ENCODE measurements around the gene LRMDA.

DNA sequence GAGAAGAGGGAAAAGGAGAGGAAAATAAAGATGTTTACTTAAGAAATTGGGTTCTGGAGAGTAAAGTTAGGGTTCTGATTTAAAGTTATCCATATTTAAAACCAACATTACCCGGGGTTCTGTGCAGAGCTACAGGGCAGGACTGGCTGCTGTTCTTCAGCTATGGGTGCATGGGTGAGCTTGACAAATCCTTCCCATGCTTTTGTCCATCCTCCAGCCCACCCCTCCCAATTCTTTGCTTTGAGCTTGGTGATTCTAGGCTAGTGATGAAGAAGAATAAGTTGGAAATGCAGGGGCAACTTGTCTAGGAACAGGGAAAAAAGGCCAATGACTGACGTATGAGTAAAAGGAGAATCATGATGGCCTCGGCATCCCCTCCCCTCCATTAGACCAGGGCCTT lies 636.0 kb downstream of the LRMDA start:
- no peak for TF ChIP-seq EZH2 (IDR thresholded peaks at IDR 0.05; ENCODE audit: low read length)
- TF ChIP-seq, protein P1, sequence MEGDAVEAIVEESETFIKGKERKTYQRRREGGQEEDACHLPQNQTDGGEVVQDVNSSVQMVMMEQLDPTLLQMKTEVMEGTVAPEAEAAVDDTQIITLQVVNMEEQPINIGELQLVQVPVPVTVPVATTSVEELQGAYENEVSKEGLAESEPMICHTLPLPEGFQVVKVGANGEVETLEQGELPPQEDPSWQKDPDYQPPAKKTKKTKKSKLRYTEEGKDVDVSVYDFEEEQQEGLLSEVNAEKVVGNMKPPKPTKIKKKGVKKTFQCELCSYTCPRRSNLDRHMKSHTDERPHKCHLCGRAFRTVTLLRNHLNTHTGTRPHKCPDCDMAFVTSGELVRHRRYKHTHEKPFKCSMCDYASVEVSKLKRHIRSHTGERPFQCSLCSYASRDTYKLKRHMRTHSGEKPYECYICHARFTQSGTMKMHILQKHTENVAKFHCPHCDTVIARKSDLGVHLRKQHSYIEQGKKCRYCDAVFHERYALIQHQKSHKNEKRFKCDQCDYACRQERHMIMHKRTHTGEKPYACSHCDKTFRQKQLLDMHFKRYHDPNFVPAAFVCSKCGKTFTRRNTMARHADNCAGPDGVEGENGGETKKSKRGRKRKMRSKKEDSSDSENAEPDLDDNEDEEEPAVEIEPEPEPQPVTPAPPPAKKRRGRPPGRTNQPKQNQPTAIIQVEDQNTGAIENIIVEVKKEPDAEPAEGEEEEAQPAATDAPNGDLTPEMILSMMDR (optimal IDR thresholded peaks at IDR 0.05 in 1 of 3, IDR thresholded peaks at IDR 0.05 in 1 of 3, conservative IDR thresholded peaks at IDR 0.05 in 1 of 3; ENCODE audit: extremely low read depth in 1 of 3, insufficient read depth in 2 of 3, low read length in 3 of 3) = no peak

All from keratinocyte (primary cell).